HepG2 (cell line): ENCODE measurements around the gene SMTN. TPM values are rescaled to one million over a fixed set of nuclear protein-coding genes. Genes with fewer than 3 reads are reported as not detected.

Source experiments
- CBFB ChIP-seq: sonication (generic); formaldehyde crosslinking; IDR thresholded peaks from 2 replicates; pipeline ENCODE4 v1.4.0; 2020; ENCODE audit warnings: missing genetic modification reagents
- CBX5 ChIP-seq: sonication (generic); formaldehyde crosslinking; IDR thresholded peaks from 2 replicates; pipeline ENCODE4 v1.4.0; 2020; ENCODE audit warnings: missing genetic modification reagents, borderline replicate concordance
- DPF2 ChIP-seq: sonication (generic); formaldehyde crosslinking; IDR thresholded peaks from 2 replicates; pipeline ENCODE4 v1.4.0; 2020; ENCODE audit warnings: mild to moderate bottlenecking, low read depth, missing genetic modification reagents, borderline replicate concordance
- HDAC2 ChIP-seq: sonication (generic); formaldehyde crosslinking; IDR thresholded peaks from 2 replicates; pipeline ENCODE4 v1.4.0; 2020; ENCODE audit warnings: missing genetic modification reagents
- KAT2B ChIP-seq: fragments of 150-350 bp; IDR thresholded peaks from 2 replicates; pipeline ENCODE4 v1.6.1; 2014; ENCODE audit warnings: low read depth, low read length, borderline replicate concordance
- MIER3 ChIP-seq: IDR thresholded peaks from 2 replicates; pipeline ENCODE4 v1.6.1; 2016; ENCODE audit warnings: missing compliant biosample characterization, borderline replicate concordance
- PCBP1 ChIP-seq: fragments of 200-400 bp; formaldehyde crosslinking; IDR thresholded peaks from 2 replicates; pipeline ENCODE4 v1.6.1; 2017; ENCODE audit warnings: mild to moderate bottlenecking, low read depth, low read length, borderline replicate concordance
- ZNF205 ChIP-seq: IDR thresholded peaks from 2 replicates; pipeline ENCODE4 v1.6.1; 2018; ENCODE audit warnings: missing biosample characterization, missing genetic modification reagents
- ZNF331 ChIP-seq: sonication (generic); formaldehyde crosslinking; IDR thresholded peaks from 2 replicates; pipeline ENCODE4 v1.4.0; 2020; ENCODE audit warnings: missing genetic modification reagents
- ZNF777 ChIP-seq: sonication (generic); formaldehyde crosslinking; IDR thresholded peaks from 2 replicates; pipeline ENCODE4 v1.4.0; 2020; ENCODE audit warnings: missing genetic modification reagents
- polyA plus RNA-seq, 8 experiments: library from polyadenylated mRNA; depleted of rRNA in 3 of 8; stranded (reverse) in 7 of 8; unstranded in 1 of 8; fragments of >200 nt; fragmentation: Illumina TruSeq in 4 of 8; extraction: Trizol in 4 of 8; gene quantifications; 2 replicates each; pipeline versions ENCODE4 v1.2.1 to v1.2.3, GENCODE V29; 2011 to 2016; ENCODE audit warnings: low read depth in 4 of 8, missing spikeins in 1 of 8, mixed read lengths in 1 of 8; ENCODE audit not compliant: insufficient read depth in 1 of 8
- total RNA-seq, 5 experiments: library from RNA; depleted of rRNA; stranded (reverse); fragments of >200 nt; fragmentation: Illumina TruSeq; extraction: Trizol; gene quantifications; 2 replicates each; pipeline ENCODE4 v1.2.3, GENCODE V29; 2016; ENCODE audit warnings: low read depth in 1 of 5
- TF ChIP-seq, protein P1 (sequence below): sonication (generic); formaldehyde crosslinking; IDR thresholded peaks from 2 replicates; pipeline ENCODE4 v1.8.0; 2022; ENCODE audit warnings: mild to moderate bottlenecking, missing genetic modification reagents, moderate library complexity
- TF ChIP-seq, protein P2 (sequence below): sonication (generic); formaldehyde crosslinking; IDR thresholded peaks from 2 replicates; pipeline ENCODE4 v1.5.1; 2020; ENCODE audit warnings: mild to moderate bottlenecking, missing genetic modification reagents
- TF ChIP-seq, protein P3 (sequence below): IDR thresholded peaks from 2 replicates; pipeline ENCODE4 v1.6.1; 2016; ENCODE audit warnings: low read depth, missing genetic modification reagents, missing compliant biosample characterization
- TF ChIP-seq, protein P4 (sequence below): sonication (generic); formaldehyde crosslinking; IDR thresholded peaks from 2 replicates; pipeline ENCODE4 v1.4.0; 2020; ENCODE audit warnings: missing genetic modification reagents, borderline replicate concordance
- TF ChIP-seq, protein P5 (sequence below): sonication (generic); formaldehyde crosslinking; IDR thresholded peaks from 2 replicates; pipeline ENCODE4 v1.4.0; 2020; ENCODE audit warnings: missing genetic modification reagents

The SMTN gene
- total and polyA plus RNA-seq, 2 of the 13 experiments (the other 11 are each of a cell fraction or from before 2014, with no cell fraction given) = 14.7 to 26.1 TPM

DNA sequence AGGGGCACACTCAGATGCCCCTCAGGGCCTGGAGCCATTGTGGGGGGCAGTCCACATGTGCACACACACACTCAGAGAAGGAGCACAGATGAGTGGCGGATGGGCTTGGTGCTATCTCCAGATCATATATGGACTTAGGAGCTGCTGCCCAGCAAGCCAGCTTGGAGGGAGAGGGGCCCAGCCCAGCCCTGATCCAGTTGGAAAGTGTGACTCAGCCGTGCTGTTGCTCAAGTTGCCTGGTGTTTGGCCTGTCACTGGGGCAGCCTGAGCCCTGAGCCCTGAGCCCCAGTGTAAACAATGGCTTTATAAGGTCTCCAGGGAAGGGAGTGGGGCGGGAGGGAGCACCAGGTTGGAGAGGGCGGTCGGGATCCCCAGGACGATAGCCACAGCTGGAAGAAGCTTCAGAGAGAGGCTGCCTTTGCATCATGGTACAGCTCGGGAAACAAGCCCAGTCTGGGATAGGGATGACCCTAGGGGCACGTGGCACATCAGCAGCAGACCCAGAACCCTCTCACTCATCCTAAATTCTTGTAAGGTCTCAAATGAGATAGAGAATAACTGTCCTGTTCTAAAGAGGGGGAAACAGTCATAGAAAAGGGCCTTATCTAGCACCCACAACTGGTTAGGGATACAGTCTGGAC lies 21.4 kb downstream of the SMTN start (continued):
- peak; percentile 46; the same call in 1 of the 2 replicates for TF ChIP-seq CBX5
- TF ChIP-seq, protein P1, sequence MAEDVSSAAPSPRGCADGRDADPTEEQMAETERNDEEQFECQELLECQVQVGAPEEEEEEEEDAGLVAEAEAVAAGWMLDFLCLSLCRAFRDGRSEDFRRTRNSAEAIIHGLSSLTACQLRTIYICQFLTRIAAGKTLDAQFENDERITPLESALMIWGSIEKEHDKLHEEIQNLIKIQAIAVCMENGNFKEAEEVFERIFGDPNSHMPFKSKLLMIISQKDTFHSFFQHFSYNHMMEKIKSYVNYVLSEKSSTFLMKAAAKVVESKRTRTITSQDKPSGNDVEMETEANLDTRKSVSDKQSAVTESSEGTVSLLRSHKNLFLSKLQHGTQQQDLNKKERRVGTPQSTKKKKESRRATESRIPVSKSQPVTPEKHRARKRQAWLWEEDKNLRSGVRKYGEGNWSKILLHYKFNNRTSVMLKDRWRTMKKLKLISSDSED (CRISPR knock-in tag) = no peak
- TF ChIP-seq ZNF331 (CRISPR knock-in tag) = peak; percentile 70; the same call in 1 of the 2 replicates
- TF ChIP-seq, protein P2, sequence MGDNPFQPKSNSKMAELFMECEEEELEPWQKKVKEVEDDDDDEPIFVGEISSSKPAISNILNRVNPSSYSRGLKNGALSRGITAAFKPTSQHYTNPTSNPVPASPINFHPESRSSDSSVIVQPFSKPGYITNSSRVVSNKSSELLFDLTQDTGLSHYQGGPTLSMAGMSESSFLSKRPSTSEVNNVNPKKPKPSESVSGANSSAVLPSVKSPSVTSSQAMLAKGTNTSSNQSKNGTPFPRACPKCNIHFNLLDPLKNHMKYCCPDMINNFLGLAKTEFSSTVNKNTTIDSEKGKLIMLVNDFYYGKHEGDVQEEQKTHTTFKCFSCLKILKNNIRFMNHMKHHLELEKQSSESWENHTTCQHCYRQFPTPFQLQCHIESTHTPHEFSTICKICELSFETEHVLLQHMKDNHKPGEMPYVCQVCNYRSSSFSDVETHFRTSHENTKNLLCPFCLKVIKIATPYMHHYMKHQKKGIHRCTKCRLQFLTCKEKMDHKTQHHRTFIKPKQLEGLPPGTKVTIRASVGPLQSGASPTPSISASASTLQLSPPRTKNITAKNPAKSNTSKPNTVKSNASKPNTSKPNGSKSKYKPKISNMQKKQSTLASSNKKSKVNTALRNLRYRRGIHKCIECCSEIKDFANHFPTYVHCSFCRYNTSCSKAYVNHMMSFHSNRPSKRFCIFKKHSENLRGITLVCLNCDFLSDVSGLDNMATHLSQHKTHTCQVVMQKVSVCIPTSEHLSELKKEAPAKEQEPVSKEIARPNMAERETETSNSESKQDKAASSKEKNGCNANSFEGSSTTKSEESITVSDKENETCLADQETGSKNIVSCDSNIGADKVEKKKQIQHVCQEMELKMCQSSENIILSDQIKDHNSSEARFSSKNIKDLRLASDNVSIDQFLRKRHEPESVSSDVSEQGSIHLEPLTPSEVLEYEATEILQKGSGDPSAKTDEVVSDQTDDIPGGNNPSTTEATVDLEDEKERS (CRISPR knock-in tag) = no peak
- peak; percentile 70; the same call in 1 of the 2 replicates for TF ChIP-seq DPF2
- TF ChIP-seq ZNF777 (CRISPR knock-in tag) = no peak
- TF ChIP-seq KAT2B = no peak
- no peak for TF ChIP-seq ZNF205
- TF ChIP-seq HDAC2 (CRISPR knock-in tag) = peak; percentile 47; the same call in 1 of the 2 replicates
- TF ChIP-seq, protein P3, sequence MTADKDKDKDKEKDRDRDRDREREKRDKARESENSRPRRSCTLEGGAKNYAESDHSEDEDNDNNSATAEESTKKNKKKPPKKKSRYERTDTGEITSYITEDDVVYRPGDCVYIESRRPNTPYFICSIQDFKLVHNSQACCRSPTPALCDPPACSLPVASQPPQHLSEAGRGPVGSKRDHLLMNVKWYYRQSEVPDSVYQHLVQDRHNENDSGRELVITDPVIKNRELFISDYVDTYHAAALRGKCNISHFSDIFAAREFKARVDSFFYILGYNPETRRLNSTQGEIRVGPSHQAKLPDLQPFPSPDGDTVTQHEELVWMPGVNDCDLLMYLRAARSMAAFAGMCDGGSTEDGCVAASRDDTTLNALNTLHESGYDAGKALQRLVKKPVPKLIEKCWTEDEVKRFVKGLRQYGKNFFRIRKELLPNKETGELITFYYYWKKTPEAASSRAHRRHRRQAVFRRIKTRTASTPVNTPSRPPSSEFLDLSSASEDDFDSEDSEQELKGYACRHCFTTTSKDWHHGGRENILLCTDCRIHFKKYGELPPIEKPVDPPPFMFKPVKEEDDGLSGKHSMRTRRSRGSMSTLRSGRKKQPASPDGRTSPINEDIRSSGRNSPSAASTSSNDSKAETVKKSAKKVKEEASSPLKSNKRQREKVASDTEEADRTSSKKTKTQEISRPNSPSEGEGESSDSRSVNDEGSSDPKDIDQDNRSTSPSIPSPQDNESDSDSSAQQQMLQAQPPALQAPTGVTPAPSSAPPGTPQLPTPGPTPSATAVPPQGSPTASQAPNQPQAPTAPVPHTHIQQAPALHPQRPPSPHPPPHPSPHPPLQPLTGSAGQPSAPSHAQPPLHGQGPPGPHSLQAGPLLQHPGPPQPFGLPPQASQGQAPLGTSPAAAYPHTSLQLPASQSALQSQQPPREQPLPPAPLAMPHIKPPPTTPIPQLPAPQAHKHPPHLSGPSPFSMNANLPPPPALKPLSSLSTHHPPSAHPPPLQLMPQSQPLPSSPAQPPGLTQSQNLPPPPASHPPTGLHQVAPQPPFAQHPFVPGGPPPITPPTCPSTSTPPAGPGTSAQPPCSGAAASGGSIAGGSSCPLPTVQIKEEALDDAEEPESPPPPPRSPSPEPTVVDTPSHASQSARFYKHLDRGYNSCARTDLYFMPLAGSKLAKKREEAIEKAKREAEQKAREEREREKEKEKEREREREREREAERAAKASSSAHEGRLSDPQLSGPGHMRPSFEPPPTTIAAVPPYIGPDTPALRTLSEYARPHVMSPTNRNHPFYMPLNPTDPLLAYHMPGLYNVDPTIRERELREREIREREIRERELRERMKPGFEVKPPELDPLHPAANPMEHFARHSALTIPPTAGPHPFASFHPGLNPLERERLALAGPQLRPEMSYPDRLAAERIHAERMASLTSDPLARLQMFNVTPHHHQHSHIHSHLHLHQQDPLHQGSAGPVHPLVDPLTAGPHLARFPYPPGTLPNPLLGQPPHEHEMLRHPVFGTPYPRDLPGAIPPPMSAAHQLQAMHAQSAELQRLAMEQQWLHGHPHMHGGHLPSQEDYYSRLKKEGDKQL (CRISPR knock-in tag) = no peak
- TF ChIP-seq PCBP1 = no peak
- TF ChIP-seq, protein P4, sequence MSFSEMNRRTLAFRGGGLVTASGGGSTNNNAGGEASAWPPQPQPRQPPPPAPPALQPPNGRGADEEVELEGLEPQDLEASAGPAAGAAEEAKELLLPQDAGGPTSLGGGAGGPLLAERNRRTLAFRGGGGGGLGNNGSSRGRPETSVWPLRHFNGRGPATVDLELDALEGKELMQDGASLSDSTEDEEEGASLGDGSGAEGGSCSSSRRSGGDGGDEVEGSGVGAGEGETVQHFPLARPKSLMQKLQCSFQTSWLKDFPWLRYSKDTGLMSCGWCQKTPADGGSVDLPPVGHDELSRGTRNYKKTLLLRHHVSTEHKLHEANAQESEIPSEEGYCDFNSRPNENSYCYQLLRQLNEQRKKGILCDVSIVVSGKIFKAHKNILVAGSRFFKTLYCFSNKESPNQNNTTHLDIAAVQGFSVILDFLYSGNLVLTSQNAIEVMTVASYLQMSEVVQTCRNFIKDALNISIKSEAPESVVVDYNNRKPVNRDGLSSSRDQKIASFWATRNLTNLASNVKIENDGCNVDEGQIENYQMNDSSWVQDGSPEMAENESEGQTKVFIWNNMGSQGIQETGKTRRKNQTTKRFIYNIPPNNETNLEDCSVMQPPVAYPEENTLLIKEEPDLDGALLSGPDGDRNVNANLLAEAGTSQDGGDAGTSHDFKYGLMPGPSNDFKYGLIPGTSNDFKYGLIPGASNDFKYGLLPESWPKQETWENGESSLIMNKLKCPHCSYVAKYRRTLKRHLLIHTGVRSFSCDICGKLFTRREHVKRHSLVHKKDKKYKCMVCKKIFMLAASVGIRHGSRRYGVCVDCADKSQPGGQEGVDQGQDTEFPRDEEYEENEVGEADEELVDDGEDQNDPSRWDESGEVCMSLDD (CRISPR knock-in tag) = peak; percentile 97
- TF ChIP-seq, protein P5, sequence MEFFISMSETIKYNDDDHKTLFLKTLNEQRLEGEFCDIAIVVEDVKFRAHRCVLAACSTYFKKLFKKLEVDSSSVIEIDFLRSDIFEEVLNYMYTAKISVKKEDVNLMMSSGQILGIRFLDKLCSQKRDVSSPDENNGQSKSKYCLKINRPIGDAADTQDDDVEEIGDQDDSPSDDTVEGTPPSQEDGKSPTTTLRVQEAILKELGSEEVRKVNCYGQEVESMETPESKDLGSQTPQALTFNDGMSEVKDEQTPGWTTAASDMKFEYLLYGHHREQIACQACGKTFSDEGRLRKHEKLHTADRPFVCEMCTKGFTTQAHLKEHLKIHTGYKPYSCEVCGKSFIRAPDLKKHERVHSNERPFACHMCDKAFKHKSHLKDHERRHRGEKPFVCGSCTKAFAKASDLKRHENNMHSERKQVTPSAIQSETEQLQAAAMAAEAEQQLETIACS (CRISPR knock-in tag) = no peak
- TF ChIP-seq CBFB = no peak
- TF ChIP-seq MIER3 (CRISPR knock-in tag) = peak; percentile 67; the same call in 1 of the 2 replicates
